BLaER1 treated with 17β-estradiol and CSF1 and Interleukin-3, amounts not matched to agents 10 nM and 100 nM (cell line): ENCODE measurements around the gene FAM78B.
A peak's percentile ranks its signal among the peaks of the same experiment; 100 is the strongest.

Source experiments
- H3K27ac ChIP-seq, 11 experiments: shearing (Covaris generic); formaldehyde crosslinking; 2 replicates each; pipeline ENCODE4 v1.8.1; 2022
- H3K27me3 ChIP-seq, 11 experiments: shearing (Covaris generic); formaldehyde crosslinking; 2 replicates each; pipeline ENCODE4 v1.8.1; 2022
- H3K36me3 ChIP-seq, 11 experiments: shearing (Covaris generic); formaldehyde crosslinking; 2 replicates each; pipeline ENCODE4 v1.8.1; 2022
- H3K4me1 ChIP-seq, 10 experiments: shearing (Covaris generic); formaldehyde crosslinking; 2 replicates each; pipeline ENCODE4 v1.8.1; 2022
- H3K4me2 ChIP-seq, 11 experiments: shearing (Covaris generic); formaldehyde crosslinking; 2 replicates each; pipeline ENCODE4 v1.8.1; 2022
- H3K4me3 ChIP-seq, 10 experiments: shearing (Covaris generic); formaldehyde crosslinking; 2 replicates each; pipeline ENCODE4 v1.8.1; 2022
- H3K9ac ChIP-seq, 11 experiments: shearing (Covaris generic); formaldehyde crosslinking; 2 replicates each; pipeline ENCODE4 v1.8.1; 2022
- H3K9me3 ChIP-seq, 11 experiments: shearing (Covaris generic); formaldehyde crosslinking; replicated peaks in 1 of 11; 2 replicates each; pipeline ENCODE4 v1.8.1; 2022
- H4K20me1 ChIP-seq, 11 experiments: shearing (Covaris generic); formaldehyde crosslinking; 2 replicates each; pipeline ENCODE4 v1.8.1; 2022
- Cebpa-rat ChIP-seq, 11 experiments: shearing (Covaris generic); IDR thresholded peaks; 2 replicates each; pipeline ENCODE4 v1.8.1; 2022

FAM78B gene

GRCh38 chr1:166119471-166119965 is 47.3 kb downstream of the FAM78B start:
- no peaks in the 10 kb centered on the region for H3K9me3 ChIP-seq
- no peaks in the 10 kb centered on the region for H3K27me3 ChIP-seq
- no peaks in the 10 kb centered on the region for H3K4me1 ChIP-seq
- H3K9ac ChIP-seq = no peak overlapping the region
- H3K36me3 ChIP-seq = no peaks in the 10 kb centered on the region
- H4K20me1 ChIP-seq = no peaks in the 10 kb centered on the region
- no peak for TF ChIP-seq Cebpa-rat (IDR thresholded peaks at IDR 0.05)
- no peak overlapping the region for H3K27ac ChIP-seq
- no peak overlapping the region for H3K4me2 ChIP-seq
- no peak overlapping the region for H3K4me3 ChIP-seq

GRCh38 chr1:166117776-166118175 is 49.0 kb downstream of the FAM78B start:
- Histone ChIP-seq H4K20me1 (no peaks in the 10 kb centered on the region), H3K4me2 (no peak overlapping the region), H3K27me3 (no peaks in the 10 kb centered on the region), H3K4me1 (no peaks in the 10 kb centered on the region), H3K36me3 (no peaks in the 10 kb centered on the region), H3K27ac (no peak overlapping the region), H3K9ac (no peak overlapping the region), H3K9me3 (no peaks in the 10 kb centered on the region), H3K4me3 (no peak overlapping the region)
- no peak for TF ChIP-seq Cebpa-rat (IDR thresholded peaks at IDR 0.05)

GRCh38 chr1:166116026-166116425 is 50.8 kb downstream of the FAM78B start:
- Histone ChIP-seq H3K27ac (no peak overlapping the region), H3K4me3 (no peak overlapping the region), H3K4me2 (no peak overlapping the region), H3K27me3 (no peaks in the 10 kb centered on the region), H3K4me1 (no peaks in the 10 kb centered on the region), H4K20me1 (no peaks in the 10 kb centered on the region), H3K36me3 (no peaks in the 10 kb centered on the region), H3K9me3 (no peaks in the 10 kb centered on the region), H3K9ac (no peak overlapping the region)
- TF ChIP-seq Cebpa-rat (IDR thresholded peaks at IDR 0.05) = no peak

GRCh38 chr1:166114419-166114818 is 52.4 kb downstream of the FAM78B start:
- H3K4me1 ChIP-seq = no peaks in the 10 kb centered on the region
- H3K36me3 ChIP-seq = no peaks in the 10 kb centered on the region
- H3K4me3 ChIP-seq = no peak overlapping the region
- H3K9ac ChIP-seq = no peak overlapping the region
- H4K20me1 ChIP-seq = no peaks in the 10 kb centered on the region
- no peaks in the 10 kb centered on the region for H3K27me3 ChIP-seq
- H3K27ac ChIP-seq = no peak overlapping the region
- no peak overlapping the region for H3K4me2 ChIP-seq
- H3K9me3 ChIP-seq = no peaks in the 10 kb centered on the region
- no peak for TF ChIP-seq Cebpa-rat (IDR thresholded peaks at IDR 0.05)

- no peaks in the 10 kb centered on the region for H4K20me1 ChIP-seq
- H3K27me3 ChIP-seq = no peaks in the 10 kb centered on the region
- H3K9ac ChIP-seq = no peak overlapping the region
- H3K4me1 ChIP-seq = no peaks in the 10 kb centered on the region
- H3K9me3 ChIP-seq = no peaks in the 10 kb centered on the region
- H3K4me2 ChIP-seq = no peak overlapping the region
- no peaks in the 10 kb centered on the region for H3K36me3 ChIP-seq
- H3K27ac ChIP-seq = no peak overlapping the region
- no peak overlapping the region for H3K4me3 ChIP-seq
- TF ChIP-seq Cebpa-rat (IDR thresholded peaks at IDR 0.05) = no peak
Measured at GRCh38 chr1:166113630-166114029, 53.2 kb downstream of the FAM78B start.

- Histone ChIP-seq H3K4me2 (no peak overlapping the region), H3K4me1 (no peaks in the 10 kb centered on the region), H3K36me3 (no peaks in the 10 kb centered on the region), H4K20me1 (no peaks in the 10 kb centered on the region), H3K27me3 (no peaks in the 10 kb centered on the region), H3K27ac (no peak overlapping the region), H3K4me3 (no peak overlapping the region), H3K9ac (no peak overlapping the region), H3K9me3 (no peaks in the 10 kb centered on the region)
- TF ChIP-seq Cebpa-rat (IDR thresholded peaks at IDR 0.05) = no peak
Measured at GRCh38 chr1:166113031-166113430, 53.8 kb downstream of the FAM78B start.

- Histone ChIP-seq H3K36me3 (no peaks in the 10 kb centered on the region), H3K9ac (no peak overlapping the region), H4K20me1 (no peaks in the 10 kb centered on the region), H3K9me3 (no peaks in the 10 kb centered on the region), H3K4me3 (no peak overlapping the region), H3K4me1 (no peaks in the 10 kb centered on the region), H3K4me2 (no peak overlapping the region), H3K27ac (no peak overlapping the region), H3K27me3 (no peaks in the 10 kb centered on the region)
- TF ChIP-seq Cebpa-rat (IDR thresholded peaks at IDR 0.05) = no peak
Measured at GRCh38 chr1:166112425-166112824, 54.4 kb downstream of the FAM78B start.

- no peak overlapping the region for H3K9ac ChIP-seq
- no peaks in the 10 kb centered on the region for H3K27me3 ChIP-seq
- no peaks in the 10 kb centered on the region for H3K9me3 ChIP-seq
- no peaks in the 10 kb centered on the region for H4K20me1 ChIP-seq
- no peak overlapping the region for H3K4me2 ChIP-seq
- H3K27ac ChIP-seq = no peak overlapping the region
- H3K4me3 ChIP-seq = no peak overlapping the region
- H3K4me1 ChIP-seq = no peaks in the 10 kb centered on the region
- H3K36me3 ChIP-seq = no peaks in the 10 kb centered on the region
- no peak for TF ChIP-seq Cebpa-rat (IDR thresholded peaks at IDR 0.05)
Measured at GRCh38 chr1:166111430-166111829, 55.4 kb downstream of the FAM78B start.

- Histone ChIP-seq H3K4me2 (peak overlapping the region in 8 of 11 experiments; percentile 5 to 48 (median 22); a peak in 6 of 22 replicates), H3K9me3 (peaks cover 0 to 13% (median 0%) of the 10 kb centered on the region in 11 experiments; a peak in 3 of 22 replicates), H4K20me1 (no peaks in the 10 kb centered on the region), H3K9ac (no peak overlapping the region), H3K27ac (no peak overlapping the region), H3K27me3 (no peaks in the 10 kb centered on the region), H3K4me3 (no peak overlapping the region), H3K36me3 (no peaks in the 10 kb centered on the region), H3K4me1 (peaks cover 4 to 11% (median 8%) of the 10 kb centered on the region in 10 experiments; a peak in 12 of 20 replicates)
- TF ChIP-seq Cebpa-rat (IDR thresholded peaks at IDR 0.05) = no peak
Measured at GRCh38 chr1:166090244-166090643, 76.6 kb downstream of the FAM78B start.

- Histone ChIP-seq H3K9me3 (peaks cover 0 to 13% (median 0%) of the 10 kb centered on the region in 11 experiments; a peak in 3 of 22 replicates), H3K9ac (no peak overlapping the region), H3K27ac (no peak overlapping the region), H3K36me3 (no peaks in the 10 kb centered on the region), H3K27me3 (no peaks in the 10 kb centered on the region), H3K4me2 (peak overlapping the region in 9 of 11 experiments; percentile 5 to 48 (median 28); a peak in 11 of 22 replicates), H3K4me3 (no peak overlapping the region), H4K20me1 (no peaks in the 10 kb centered on the region; a peak in 1 of 22 replicates), H3K4me1 (peaks cover 4 to 11% (median 8%) of the 10 kb centered on the region in 10 experiments; a peak in 12 of 20 replicates)
- no peak for TF ChIP-seq Cebpa-rat (IDR thresholded peaks at IDR 0.05)
Measured at GRCh38 chr1:166089804-166090203, 77.0 kb downstream of the FAM78B start.
